GM20000 (cell line): ENCODE data around the gene KRT85.

Experiments
- DNase-seq: peaks from one replicate; pipeline ENCODE4 v3.0.0; 2012; ENCODE audit warnings: low spot score
- CTCF ChIP-seq: IDR thresholded peaks from 2 replicates; pipeline ENCODE4 v1.5.1; 2012; ENCODE audit warnings: mild to moderate bottlenecking, control low read depth; ENCODE audit errors: extremely low read depth, missing control alignments

The KRT85 gene

GRCh38 chr12:52407918-52408317 is 40.6 kb upstream of the KRT85 start:
- TF ChIP-seq CTCF = no peak
- DNase-seq = no peak

GRCh38 chr12:52405922-52406385 is 38.7 kb upstream of the KRT85 start, which contains the start of gene KRT82:
KRT82 (minus strand) TSS chr12:52406335; CDS start chr12:52406277, 58 bp downstream.
- TF ChIP-seq CTCF = no peak
- no peak for DNase-seq

- no peak for TF ChIP-seq CTCF
- no peak for DNase-seq
Measured at GRCh38 chr12:52404951-52405350, 37.7 kb upstream of the KRT85 start.

GRCh38 chr12:52403561-52403960 is 36.3 kb upstream of the KRT85 start:
- no peak for TF ChIP-seq CTCF
- no peak for DNase-seq

- TF ChIP-seq CTCF = no peak
- DNase-seq = no peak
Measured at GRCh38 chr12:52402873-52403540, 35.7 kb upstream of the KRT85 start.

GRCh38 chr12:52402377-52402776 is 35.1 kb upstream of the KRT85 start:
- no peak for DNase-seq

More at GRCh38 chr12:52402377-52402776, 35.1 kb upstream of the KRT85 start:
- TF ChIP-seq CTCF = no peak
